ENCODE data around the gene PIRT.

GRCh38 chr17:10790491-10791401 is 47.1 kb downstream of the PIRT start:
- TF ChIP-seq, protein P1, sequence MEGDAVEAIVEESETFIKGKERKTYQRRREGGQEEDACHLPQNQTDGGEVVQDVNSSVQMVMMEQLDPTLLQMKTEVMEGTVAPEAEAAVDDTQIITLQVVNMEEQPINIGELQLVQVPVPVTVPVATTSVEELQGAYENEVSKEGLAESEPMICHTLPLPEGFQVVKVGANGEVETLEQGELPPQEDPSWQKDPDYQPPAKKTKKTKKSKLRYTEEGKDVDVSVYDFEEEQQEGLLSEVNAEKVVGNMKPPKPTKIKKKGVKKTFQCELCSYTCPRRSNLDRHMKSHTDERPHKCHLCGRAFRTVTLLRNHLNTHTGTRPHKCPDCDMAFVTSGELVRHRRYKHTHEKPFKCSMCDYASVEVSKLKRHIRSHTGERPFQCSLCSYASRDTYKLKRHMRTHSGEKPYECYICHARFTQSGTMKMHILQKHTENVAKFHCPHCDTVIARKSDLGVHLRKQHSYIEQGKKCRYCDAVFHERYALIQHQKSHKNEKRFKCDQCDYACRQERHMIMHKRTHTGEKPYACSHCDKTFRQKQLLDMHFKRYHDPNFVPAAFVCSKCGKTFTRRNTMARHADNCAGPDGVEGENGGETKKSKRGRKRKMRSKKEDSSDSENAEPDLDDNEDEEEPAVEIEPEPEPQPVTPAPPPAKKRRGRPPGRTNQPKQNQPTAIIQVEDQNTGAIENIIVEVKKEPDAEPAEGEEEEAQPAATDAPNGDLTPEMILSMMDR (IDR thresholded peaks at IDR 0.05; ENCODE audit: low read length): no peak
- no peak for TF ChIP-seq EZH2 (optimal IDR thresholded peaks at IDR 0.05; ENCODE audit: low read depth, low read length)
